Activated CD4-positive, alpha-beta T cell treated with anti-CD3 and anti-CD28 coated beads, Interleukin-2, amount 50 U/mL, for 1 hour (primary cell): Measurements from ENCODE around the gene INTS6.

Experiments
- DNase-seq: peaks from one replicate; pipeline ENCODE4 v3.0.0-alpha.2; 2020

INTS6 gene

DNA sequence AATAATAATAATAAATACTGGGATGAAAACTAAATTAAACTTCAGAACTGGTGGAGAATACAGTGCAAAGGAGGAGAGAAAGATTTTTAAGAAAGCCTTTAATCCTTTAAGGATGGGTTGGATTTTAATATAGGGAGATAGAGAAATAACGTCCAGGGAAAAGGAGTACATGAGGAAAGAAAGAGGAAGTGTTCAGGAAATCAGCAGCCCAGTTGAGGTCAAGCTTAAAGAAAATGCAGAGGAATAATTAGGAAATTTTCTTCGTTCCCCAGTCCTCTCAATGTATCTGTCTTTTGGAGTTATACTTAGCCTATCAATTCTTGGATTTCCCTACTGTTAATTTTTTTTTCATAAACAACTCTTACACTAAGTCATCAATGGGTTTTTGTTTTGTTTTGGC, 47.7 kb downstream of the INTS6 start:
- DNase-seq: no peak

GRCh38 chr13:51397262-51397941, 55.4 kb downstream of the INTS6 start:
- DNase-seq: no peak

DNA sequence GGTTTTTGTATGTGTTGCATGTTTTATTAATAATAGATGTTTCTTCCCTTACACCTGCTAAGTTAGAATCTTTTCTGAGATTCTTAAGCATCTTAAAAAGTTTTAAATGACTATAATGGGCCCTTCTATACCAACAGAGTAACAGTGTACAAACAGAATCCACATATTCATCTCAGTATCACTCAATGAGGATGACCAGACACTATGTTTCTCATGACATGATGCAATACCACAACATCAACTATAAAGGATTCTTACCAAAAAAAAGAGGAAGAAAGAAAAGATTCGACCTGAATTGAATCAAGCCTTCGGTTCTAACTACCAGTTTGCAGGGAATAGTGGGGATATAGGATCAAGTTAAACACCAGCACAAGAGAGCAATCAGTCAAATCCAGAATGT, 56.5 kb downstream of the INTS6 start:
- DNase-seq: no peak

GRCh38 chr13:51394724-51395123, 58.1 kb downstream of the INTS6 start:
- no peak for DNase-seq

DNA sequence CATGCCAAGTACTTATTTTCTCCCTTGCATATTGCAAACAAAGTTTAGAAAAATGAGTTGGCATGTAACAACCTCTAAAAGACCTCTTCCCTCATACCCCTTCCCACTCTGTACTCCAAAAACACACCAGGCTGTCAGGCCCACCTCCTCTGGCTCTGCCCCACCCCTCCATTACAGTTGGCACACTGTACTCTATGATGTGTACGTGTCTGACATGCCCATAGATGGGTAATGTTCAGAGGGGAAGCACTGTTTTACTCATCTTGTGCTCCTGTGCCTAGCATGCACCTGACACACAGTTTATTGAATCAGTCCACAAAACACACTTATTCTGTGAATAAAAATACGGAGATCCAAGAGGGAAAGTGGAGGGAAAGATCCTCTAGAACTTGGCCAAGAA, 67.7 kb downstream of the INTS6 start:
- no peak for DNase-seq

DNA sequence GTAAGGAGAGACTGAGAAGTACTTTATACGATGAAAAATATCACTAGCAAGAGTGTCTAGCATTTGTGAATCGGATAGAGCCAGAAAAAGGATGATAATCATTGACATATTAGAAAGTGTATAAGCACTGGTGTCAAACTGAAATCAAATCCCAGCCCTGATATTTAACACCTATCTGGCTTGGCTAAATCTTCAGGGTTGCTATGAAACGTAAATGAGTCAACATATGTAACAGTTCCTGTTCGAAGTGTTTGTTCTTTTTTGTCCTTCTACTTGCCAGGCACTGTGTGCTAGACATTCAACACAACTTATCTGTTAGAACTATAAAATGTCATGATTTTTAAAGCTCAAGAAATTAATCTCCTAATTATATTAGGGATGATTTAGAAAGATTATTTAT, 72.6 kb downstream of the INTS6 start:
- DNase-seq: no peak

GRCh38 chr13:51373451-51373850, 79.4 kb downstream of the INTS6 start:
- DNase-seq: no peak

DNA sequence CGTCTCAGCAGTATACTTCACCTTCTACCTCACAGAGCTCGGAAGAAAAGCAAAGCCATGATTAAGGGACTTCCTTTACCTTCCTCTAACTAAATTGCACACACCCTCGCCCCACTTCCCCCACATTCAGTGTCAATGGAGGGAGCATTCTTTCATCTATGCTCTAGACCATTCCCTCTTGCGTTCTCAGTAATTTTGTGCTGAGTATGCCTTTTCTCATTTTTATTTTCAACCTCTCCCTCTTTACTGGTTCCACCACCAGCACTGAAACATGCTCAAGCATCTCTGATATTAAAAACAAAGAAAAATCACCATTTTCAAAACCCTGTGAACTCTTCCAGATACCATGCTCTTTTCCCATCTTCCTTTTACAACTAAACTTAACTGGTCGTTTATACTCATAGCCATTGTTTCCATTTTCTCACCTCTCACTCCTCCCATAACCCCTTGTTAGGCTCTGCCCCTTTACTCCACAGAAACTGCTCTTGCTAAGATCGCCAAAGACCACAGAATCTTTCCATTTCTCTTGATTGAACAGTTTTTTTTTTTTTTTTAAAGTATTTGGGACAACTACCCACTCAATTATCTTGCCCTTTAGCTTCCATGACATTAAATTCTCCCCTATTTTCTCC, 81.0 kb downstream of the INTS6 start:
- no peak for DNase-seq

DNA sequence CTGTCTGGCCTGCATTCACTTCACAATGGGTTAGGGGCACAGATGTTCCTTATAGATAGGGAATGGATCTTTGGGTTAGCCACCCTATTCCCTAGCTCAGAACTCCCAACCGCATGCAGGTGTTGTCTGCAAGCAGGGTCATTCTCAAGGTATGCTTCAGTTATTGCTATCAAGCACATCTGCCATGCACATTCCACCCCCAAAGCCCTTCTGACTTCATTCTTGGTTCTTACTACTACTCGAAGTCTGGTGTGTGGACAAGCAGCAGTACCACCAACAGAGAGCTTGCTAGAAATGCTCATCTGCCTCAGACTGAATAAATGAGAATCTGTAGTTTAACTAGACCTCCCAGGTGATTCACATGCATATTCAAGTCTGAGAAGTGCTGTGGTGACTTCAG, 82.0 kb downstream of the INTS6 start:
- DNase-seq: no peak

DNA sequence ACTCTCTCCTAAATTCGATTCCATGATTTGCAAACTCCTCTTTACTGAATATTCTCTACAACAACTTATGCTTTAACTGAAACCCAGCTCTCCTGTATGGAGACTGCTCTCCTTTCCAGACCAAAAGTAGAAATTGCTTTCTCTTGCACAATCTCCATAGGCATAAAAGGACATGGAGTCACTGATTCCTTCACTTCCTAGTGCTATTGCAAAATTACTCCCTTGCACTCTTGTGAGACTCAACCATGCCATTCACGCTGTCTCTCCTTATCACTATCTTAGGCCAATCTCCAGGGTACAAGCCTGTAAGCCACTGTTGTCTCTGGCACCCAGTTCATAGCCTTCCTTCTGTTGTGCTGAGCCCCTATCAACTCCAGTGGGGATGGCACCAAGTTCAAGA, 82.7 kb downstream of the INTS6 start:
- DNase-seq: no peak

DNA sequence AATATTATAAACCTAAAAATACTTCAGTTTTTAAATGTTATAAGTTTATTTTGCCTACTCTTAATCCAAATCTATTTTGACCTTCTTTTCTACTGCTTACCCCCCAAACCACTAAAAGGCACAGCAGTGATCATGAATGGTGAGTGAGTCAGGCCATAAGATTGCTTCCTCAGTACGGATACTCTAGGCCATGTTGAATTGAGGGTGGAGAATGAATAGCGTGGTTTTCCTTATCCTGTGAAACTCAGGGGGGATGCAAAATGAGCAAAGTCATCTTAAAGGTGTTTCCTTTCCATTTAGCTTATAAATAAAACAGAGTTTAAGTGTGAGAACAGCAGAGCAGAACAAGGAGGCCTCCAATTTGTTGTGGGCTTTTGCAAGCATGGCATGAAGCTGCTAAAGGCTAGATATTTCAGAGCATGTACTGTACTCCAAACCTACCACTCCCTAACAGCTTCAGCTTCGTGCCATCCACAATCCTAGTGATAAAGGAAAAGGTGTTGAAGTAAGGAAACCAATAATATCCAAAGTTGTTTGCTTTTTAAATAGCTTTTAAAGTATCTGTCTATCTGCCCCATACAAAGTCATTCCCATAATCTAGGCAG, 88.3 kb downstream of the INTS6 start:
- DNase-seq: no peak

- DNase-seq: no peak
Measured at GRCh38 chr13:51363625-51364024, 89.2 kb downstream of the INTS6 start.

DNA sequence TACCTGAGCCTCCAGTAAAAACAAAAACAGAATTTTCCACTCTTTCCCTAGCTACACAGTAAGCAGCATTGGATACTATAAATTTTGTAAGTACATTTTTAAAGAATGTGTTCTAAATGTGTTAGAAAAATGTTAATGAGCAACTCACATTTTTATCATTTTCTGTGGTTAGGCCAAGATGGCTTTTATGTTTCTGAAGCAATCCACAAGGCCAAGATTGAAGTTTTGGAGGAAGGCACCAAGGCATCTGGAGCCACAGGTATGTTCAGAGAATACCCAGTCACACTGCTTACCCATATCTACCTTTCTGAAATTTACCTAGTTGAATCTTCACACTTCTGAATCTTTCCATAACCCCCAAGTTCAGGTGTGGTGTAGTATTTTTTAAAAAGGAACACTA, 91.7 kb downstream of the INTS6 start:
- no peak for DNase-seq

DNA sequence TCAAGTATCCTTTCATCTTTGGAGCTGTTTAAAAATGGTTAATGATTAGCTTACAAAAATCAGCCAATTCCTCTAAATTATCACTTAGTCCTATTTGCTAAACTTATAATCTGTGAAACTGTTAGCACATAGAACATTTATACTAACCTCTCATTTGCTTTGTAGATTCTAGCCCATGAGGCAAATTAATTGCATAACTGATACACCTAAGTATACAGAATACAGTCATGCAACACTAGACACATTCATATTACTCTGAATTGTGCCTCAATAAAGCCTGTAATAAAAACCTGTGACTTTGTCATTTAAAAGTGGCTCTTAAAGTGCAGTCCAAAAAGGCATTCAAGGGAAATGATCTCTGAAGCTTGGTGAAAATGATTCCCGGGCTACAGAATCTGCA, 92.3 kb downstream of the INTS6 start:
- no peak for DNase-seq

- no peak for DNase-seq
Measured at GRCh38 chr13:51359352-51359751, 93.5 kb downstream of the INTS6 start.

DNA sequence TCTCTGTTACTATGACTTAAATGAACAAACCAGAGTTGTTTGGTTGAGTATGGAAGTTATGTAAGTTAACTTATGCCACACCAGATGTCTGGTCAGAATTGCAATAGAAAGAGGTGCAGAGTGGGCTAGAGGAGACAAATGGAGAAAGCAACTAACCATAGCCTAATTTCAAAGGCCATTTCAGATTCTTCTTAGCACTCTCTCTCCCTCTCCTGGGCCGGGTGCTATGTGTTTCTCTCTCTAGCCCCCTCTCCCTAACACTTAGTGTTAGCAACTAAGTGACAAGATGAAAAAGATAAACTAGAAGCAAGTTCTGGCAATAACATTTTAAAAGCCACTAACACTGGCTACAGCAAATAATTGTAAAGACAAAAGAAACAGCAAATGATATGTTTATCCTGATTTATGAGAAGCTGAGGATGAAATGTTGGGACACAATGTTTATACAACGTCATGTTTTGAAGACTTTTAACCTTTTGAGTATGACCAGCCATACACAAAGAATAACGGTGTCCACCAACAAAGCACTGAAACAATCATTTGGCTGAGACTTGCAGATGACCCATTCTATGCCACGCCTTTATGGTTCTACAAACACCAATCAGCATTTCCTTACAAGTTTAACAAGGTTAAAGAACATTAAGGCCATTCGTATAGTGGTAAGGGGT, 94.8 kb downstream of the INTS6 start:
- no peak for DNase-seq

DNA sequence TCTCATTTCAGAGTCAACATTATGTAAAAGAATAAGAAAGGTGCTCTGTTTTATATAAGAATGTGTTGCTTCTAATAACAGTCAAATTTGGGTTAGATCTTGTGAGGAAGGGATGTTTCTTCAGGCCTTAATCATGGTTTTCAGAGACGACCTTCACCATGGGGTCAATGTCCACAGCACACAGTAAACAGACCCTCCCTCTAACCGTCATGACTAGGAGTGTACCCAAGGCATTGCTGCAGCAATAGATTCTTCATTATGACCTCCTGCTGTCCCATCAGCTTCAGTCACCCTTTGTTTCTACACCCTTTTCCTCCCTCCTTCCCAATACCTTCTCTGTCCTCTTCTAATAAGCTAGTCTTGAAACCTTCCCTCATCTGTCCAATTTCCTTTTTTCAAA, 97.6 kb downstream of the INTS6 start:
- DNase-seq: no peak

DNA sequence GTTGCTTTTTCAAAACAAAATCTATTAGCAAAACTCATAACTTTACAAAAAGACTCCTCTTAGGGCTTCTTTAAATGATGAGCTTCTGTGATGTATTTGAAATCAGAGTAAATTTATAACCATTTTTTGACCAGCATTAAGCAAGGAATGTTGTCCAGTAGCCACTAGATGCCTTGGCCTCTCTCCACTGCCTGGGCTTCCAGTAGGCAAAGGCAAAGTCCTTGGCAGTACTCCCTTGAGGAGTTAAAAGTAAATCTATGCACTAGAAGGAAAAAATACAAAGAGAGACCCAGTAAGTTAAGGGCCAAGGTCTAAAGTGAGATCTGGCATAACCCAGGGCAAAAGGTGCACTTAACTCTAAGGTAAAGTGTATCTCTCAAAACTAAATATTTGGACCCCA, 103.8 kb downstream of the INTS6 start:
- DNase-seq: no peak

GRCh38 chr13:51348069-51348967, 104.5 kb downstream of the INTS6 start:
- no peak for DNase-seq

DNA sequence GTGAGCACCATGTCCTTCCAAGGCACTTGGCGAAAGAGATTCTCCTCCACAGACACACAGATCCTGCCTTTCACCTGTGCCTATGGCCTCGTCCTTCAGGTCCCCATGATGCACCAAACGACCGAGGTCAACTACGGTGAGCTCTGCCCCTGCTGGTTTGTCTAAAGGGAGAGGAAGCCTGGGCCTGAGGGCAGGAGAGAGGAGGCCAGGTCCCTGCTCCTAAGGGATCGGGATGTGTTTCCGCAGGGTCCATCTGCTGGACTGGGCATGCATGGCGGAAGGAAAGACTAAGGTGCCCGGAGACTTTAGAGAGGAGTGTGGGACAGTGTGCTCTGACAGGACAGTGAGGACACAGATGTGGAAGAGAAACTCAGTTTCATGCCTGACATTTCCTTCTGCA, 105.7 kb downstream of the INTS6 start:
- DNase-seq: no peak

DNA sequence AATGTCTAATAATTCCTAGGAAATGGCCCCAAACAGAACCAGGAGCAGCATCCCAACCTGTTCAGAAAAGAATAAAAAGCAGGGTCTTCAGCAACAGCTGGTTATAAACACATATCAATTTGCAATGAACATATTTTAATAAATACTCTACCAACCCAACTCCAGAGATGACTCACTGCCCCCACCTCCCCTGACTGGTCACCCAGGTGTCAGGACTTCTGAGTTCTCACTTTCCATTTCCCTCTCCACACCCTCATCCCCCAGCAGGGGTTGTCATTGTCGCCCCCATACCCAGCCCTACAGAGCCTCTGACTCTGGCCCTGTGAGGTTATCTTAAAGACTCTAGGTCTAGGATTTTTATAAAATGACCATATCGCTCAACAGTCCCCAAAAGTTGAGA, 106.4 kb downstream of the INTS6 start:
- DNase-seq: no peak

GRCh38 chr13:51343475-51343874, 109.4 kb downstream of the INTS6 start:
- no peak for DNase-seq

DNA sequence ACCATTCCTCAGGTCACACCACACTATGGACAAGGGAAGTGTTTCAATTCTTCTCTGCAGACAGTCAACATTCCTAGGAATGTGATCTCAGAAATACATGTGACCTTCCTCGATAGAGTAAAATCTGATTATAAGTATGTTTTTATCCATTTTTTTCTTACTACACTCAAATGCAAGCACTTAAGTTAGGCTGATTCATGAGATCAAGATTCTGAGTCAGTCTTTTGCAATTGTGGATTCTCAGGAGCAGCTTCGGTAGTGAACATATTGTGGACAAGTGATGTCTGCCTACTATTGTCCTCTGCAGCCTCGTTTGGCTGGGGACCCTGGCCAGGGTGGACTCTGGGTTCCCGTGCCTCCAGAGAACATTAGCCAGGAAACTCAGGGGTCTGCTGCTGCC, 110.1 kb downstream of the INTS6 start:
- no peak for DNase-seq
